BLaER1 treated with 17β-estradiol and CSF1 and Interleukin-3, amounts not matched to agents 10 nM and 100 nM (cell line): ENCODE results near the gene UPP1.

Experiments used
- H3K27ac ChIP-seq, 11 experiments: shearing (Covaris generic); formaldehyde crosslinking; 2 replicates each; pipeline ENCODE4 v1.8.1; 2022
- H3K27me3 ChIP-seq, 11 experiments: shearing (Covaris generic); formaldehyde crosslinking; 2 replicates each; pipeline ENCODE4 v1.8.1; 2022
- H3K36me3 ChIP-seq, 11 experiments: shearing (Covaris generic); formaldehyde crosslinking; 2 replicates each; pipeline ENCODE4 v1.8.1; 2022
- H3K4me1 ChIP-seq, 10 experiments: shearing (Covaris generic); formaldehyde crosslinking; 2 replicates each; pipeline ENCODE4 v1.8.1; 2022
- H3K4me2 ChIP-seq, 11 experiments: shearing (Covaris generic); formaldehyde crosslinking; 2 replicates each; pipeline ENCODE4 v1.8.1; 2022
- H3K4me3 ChIP-seq, 10 experiments: shearing (Covaris generic); formaldehyde crosslinking; 2 replicates each; pipeline ENCODE4 v1.8.1; 2022
- H3K9ac ChIP-seq, 11 experiments: shearing (Covaris generic); formaldehyde crosslinking; 2 replicates each; pipeline ENCODE4 v1.8.1; 2022
- H3K9me3 ChIP-seq, 11 experiments: shearing (Covaris generic); formaldehyde crosslinking; replicated peaks in 1 of 11; 2 replicates each; pipeline ENCODE4 v1.8.1; 2022
- H4K20me1 ChIP-seq, 11 experiments: shearing (Covaris generic); formaldehyde crosslinking; 2 replicates each; pipeline ENCODE4 v1.8.1; 2022
- Cebpa-rat ChIP-seq, 11 experiments: shearing (Covaris generic); IDR thresholded peaks; 2 replicates each; pipeline ENCODE4 v1.8.1; 2022

Gene UPP1

GRCh38 chr7:48091506-48092433 is 2.7 kb downstream of the UPP1 start:
- no peak for TF ChIP-seq Cebpa-rat (IDR thresholded peaks at IDR 0.05)
- H3K27ac ChIP-seq, result peak overlapping the region in 4 of 11 experiments; percentile 5 to 31 (median 15); a peak in 3 of 22 replicates
- no peaks in the 10 kb centered on the region; a peak in 1 of 22 replicates for H3K9me3 ChIP-seq
- H3K4me3 ChIP-seq, result peak overlapping the region in 5 of 10 experiments; percentile 17 to 98 (median 36); a peak in 8 of 20 replicates
- peak overlapping the region in 4 of 11 experiments; percentile 18 to 95 (median 26); a peak in 5 of 22 replicates for H3K9ac ChIP-seq
- peak overlapping the region; percentile 22 to 99 (median 84); a peak in 21 of 22 replicates for H3K4me2 ChIP-seq
- peaks cover 0 to 67% (median 5%) of the 10 kb centered on the region in 11 experiments; a peak in 11 of 22 replicates for H3K36me3 ChIP-seq
- peaks cover 0 to 32% (median 3%) of the 10 kb centered on the region in 11 experiments; a peak in 7 of 22 replicates for H4K20me1 ChIP-seq
- H3K27me3 ChIP-seq, result peaks cover 0 to 57% (median 26%) of the 10 kb centered on the region in 11 experiments; a peak in 18 of 22 replicates
- peaks cover 27 to 88% (median 68%) of the 10 kb centered on the region in 10 experiments for H3K4me1 ChIP-seq

DNA sequence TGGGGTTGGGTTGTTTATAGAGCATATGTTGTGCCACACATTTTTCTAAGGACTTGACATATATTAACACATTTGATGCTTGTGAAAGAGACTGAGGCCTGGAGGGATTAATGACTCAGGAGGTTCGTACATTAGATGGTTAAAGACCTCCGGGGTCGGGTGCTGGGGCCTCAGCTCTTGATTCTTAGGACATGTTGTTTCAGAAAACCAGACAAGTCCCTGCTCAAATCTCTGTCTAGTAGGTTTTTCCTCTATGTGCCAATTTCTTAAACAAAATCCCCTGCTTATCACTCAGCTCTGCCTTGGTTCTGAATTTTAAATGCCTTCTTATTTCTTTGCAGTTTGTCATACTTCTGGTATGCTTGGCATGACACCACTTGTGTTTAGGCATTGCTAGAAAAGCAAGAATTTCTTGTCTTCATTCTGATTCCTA is 5.8 kb downstream of the UPP1 start:
- Histone ChIP-seq H3K4me1 (peaks cover 7 to 100% (median 69%) of the 10 kb centered on the region in 10 experiments; a peak in 17 of 20 replicates), H3K4me3 (0 out of 20 replicates have a peak overlapping the region, but pooled peaks of 1 of the 10 experiments have one; percentile 33), H3K27ac (peak overlapping the region in 4 of 11 experiments; percentile 73 to 94 (median 90); a peak in 8 of 22 replicates), H3K4me2 (peak overlapping the region in 5 of 11 experiments; percentile 86 to 99 (median 91); a peak in 9 of 22 replicates), H3K36me3 (peaks cover 0 to 90% (median 5%) of the 10 kb centered on the region in 11 experiments; a peak in 11 of 22 replicates), H4K20me1 (peaks cover 0 to 25% (median 3%) of the 10 kb centered on the region in 11 experiments; a peak in 7 of 22 replicates), H3K9me3 (no peaks in the 10 kb centered on the region; a peak in 1 of 22 replicates), H3K27me3 (peaks cover 0 to 28% (median 18%) of the 10 kb centered on the region in 11 experiments; a peak in 18 of 22 replicates), H3K9ac (peak overlapping the region in 1 of 11 experiments; percentile 79; a peak in 1 of 22 replicates)
- no peak for TF ChIP-seq Cebpa-rat (IDR thresholded peaks at IDR 0.05)

GRCh38 chr7:48096273-48096672 is 7.2 kb downstream of the UPP1 start:
- peaks cover 0 to 16% (median 5%) of the 10 kb centered on the region in 11 experiments; a peak in 10 of 22 replicates for H3K27me3 ChIP-seq

GRCh38 chr7:48097521-48098231 is 8.6 kb downstream of the UPP1 start:
- no peak for TF ChIP-seq Cebpa-rat (IDR thresholded peaks at IDR 0.05)
- H4K20me1 ChIP-seq, result peaks cover 0 to 13% (median 0%) of the 10 kb centered on the region in 11 experiments; a peak in 1 of 22 replicates
- H3K4me3 ChIP-seq, result peak overlapping the region in 5 of 10 experiments; percentile 9 to 62 (median 46); a peak in 10 of 20 replicates
- H3K4me1 ChIP-seq, result peaks cover 0 to 74% (median 43%) of the 10 kb centered on the region in 10 experiments; a peak in 17 of 20 replicates
- H3K36me3 ChIP-seq, result peaks cover 0 to 90% (median 15%) of the 10 kb centered on the region in 11 experiments; a peak in 13 of 22 replicates
- H3K9me3 ChIP-seq, result 0 out of 22 replicates have a peak, but pooled peaks cover 0 to 4% (median 0%) of the 10 kb centered on the region in 11 experiments
- H3K27ac ChIP-seq, result peak overlapping the region in 10 of 11 experiments; percentile 34 to 94 (median 73); a peak in 18 of 22 replicates
- H3K27me3 ChIP-seq, result 0 out of 22 replicates have a peak, but pooled peaks cover 0 to 2% (median 0%) of the 10 kb centered on the region in 11 experiments
- H3K4me2 ChIP-seq, result peak overlapping the region in 10 of 11 experiments; percentile 18 to 99 (median 88); a peak in 19 of 22 replicates
- H3K9ac ChIP-seq, result peak overlapping the region in 8 of 11 experiments; percentile 30 to 79 (median 66); a peak in 13 of 22 replicates

More at GRCh38 chr7:48096273-48096672, 7.2 kb downstream of the UPP1 start:
- Histone ChIP-seq H3K36me3 (peaks cover 0 to 90% (median 5%) of the 10 kb centered on the region in 11 experiments; a peak in 12 of 22 replicates), H3K27ac (peak overlapping the region in 9 of 11 experiments; percentile 57 to 94 (median 73); a peak in 16 of 22 replicates), H3K4me2 (peak overlapping the region in 9 of 11 experiments; percentile 35 to 99 (median 91); a peak in 17 of 22 replicates), H4K20me1 (peaks cover 0 to 15% (median 0%) of the 10 kb centered on the region in 11 experiments; a peak in 2 of 22 replicates), H3K4me1 (peaks cover 7 to 88% (median 55%) of the 10 kb centered on the region in 10 experiments; a peak in 17 of 20 replicates), H3K4me3 (peak overlapping the region in 2 of 10 experiments; percentile 51 to 62; a peak in 5 of 20 replicates), H3K9me3 (no peaks in the 10 kb centered on the region), H3K9ac (peak overlapping the region in 6 of 11 experiments; percentile 62 to 79 (median 66); a peak in 11 of 22 replicates)
- TF ChIP-seq Cebpa-rat (IDR thresholded peaks at IDR 0.05), result no peak

DNA sequence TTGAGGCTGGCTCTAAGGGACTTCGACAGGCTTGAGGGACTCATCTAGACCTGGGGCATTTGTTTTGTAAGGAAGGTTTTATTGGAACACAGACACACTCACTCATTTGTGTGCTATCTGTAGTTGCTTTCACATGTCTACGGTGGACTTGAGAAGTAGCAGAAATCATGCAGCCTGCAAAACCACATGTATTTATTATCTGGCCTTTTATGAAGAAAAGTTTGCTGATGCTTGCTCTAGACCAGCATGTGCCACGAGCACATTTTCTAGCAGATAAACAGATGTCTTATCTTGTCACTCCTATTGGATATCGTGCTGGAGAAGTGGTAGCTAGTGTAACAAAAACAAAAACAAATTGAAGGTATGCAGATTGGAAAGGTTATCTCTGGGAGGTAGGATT is 9.8 kb downstream of the UPP1 start:
- Histone ChIP-seq H3K9ac (peak overlapping the region in 3 of 11 experiments; percentile 74 to 79 (median 78); a peak in 5 of 22 replicates), H3K9me3 (0 out of 22 replicates have a peak, but pooled peaks cover 0 to 5% (median 0%) of the 10 kb centered on the region in 11 experiments), H4K20me1 (peaks cover 0 to 25% (median 0%) of the 10 kb centered on the region in 11 experiments; a peak in 1 of 22 replicates), H3K4me2 (peak overlapping the region in 7 of 11 experiments; percentile 73 to 99 (median 91); a peak in 11 of 22 replicates), H3K27ac (peak overlapping the region in 7 of 11 experiments; percentile 39 to 94 (median 76); a peak in 8 of 22 replicates), H3K4me3 (0 out of 20 replicates have a peak overlapping the region, but pooled peaks of 2 of the 10 experiments have one; percentile 51 to 62), H3K27me3 (no peaks in the 10 kb centered on the region), H3K4me1 (peaks cover 0 to 63% (median 43%) of the 10 kb centered on the region in 10 experiments; a peak in 17 of 20 replicates), H3K36me3 (peaks cover 0 to 90% (median 27%) of the 10 kb centered on the region in 11 experiments; a peak in 13 of 22 replicates)
- TF ChIP-seq Cebpa-rat (IDR thresholded peaks at IDR 0.05), result no peak

GRCh38 chr7:48099781-48100180 is 10.7 kb downstream of the UPP1 start:
- Histone ChIP-seq H3K36me3 (peaks cover 0 to 90% (median 27%) of the 10 kb centered on the region in 11 experiments; a peak in 13 of 22 replicates), H3K4me3 (no peak overlapping the region), H3K9me3 (0 out of 22 replicates have a peak, but pooled peaks cover 0 to 5% (median 0%) of the 10 kb centered on the region in 11 experiments), H3K4me2 (peak overlapping the region in 3 of 11 experiments; percentile 86 to 99 (median 91); a peak in 2 of 22 replicates), H3K27me3 (no peaks in the 10 kb centered on the region), H3K4me1 (peaks cover 0 to 53% (median 42%) of the 10 kb centered on the region in 10 experiments; a peak in 17 of 20 replicates), H3K9ac (no peak overlapping the region), H4K20me1 (peaks cover 0 to 34% (median 0%) of the 10 kb centered on the region in 11 experiments; a peak in 2 of 22 replicates), H3K27ac (0 out of 22 replicates have a peak overlapping the region, but pooled peaks of 1 of the 11 experiments have one; percentile 92)
- TF ChIP-seq Cebpa-rat (IDR thresholded peaks at IDR 0.05), result no peak

DNA sequence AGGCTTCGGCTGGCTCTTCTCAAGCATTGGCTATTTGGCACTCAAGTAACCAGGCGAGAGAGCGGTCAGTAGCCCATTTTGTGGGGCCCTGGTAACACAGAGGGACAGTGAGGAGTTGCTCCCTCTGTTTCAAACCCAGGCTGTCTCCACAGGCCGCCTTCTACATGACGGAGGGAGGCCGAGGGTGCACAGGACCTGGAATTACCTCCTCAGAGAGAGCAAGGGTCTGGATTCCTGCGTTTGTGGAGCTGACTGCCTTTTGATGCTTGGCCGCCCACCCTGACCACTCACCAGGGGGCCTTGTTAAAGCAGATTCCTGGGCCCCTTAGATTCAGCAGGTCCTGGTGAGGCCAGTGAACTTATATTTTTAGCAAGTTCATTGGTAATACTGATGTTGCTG is 12.3 kb downstream of the UPP1 start:
- no peak overlapping the region for H3K9ac ChIP-seq
- H3K27ac ChIP-seq, result no peak overlapping the region
- H3K36me3 ChIP-seq, result peaks cover 0 to 92% (median 27%) of the 10 kb centered on the region in 11 experiments; a peak in 13 of 22 replicates
- no peaks in the 10 kb centered on the region for H3K27me3 ChIP-seq
- H3K4me2 ChIP-seq, result no peak overlapping the region
- H3K9me3 ChIP-seq, result 0 out of 22 replicates have a peak, but pooled peaks cover 0 to 5% (median 0%) of the 10 kb centered on the region in 11 experiments
- no peak overlapping the region for H3K4me3 ChIP-seq
- H4K20me1 ChIP-seq, result peaks cover 0 to 49% (median 0%) of the 10 kb centered on the region in 11 experiments; a peak in 3 of 22 replicates
- TF ChIP-seq Cebpa-rat (IDR thresholded peaks at IDR 0.05), result no peak
- H3K4me1 ChIP-seq, result peaks cover 0 to 38% (median 28%) of the 10 kb centered on the region in 10 experiments; a peak in 17 of 20 replicates
